Measurements from ENCODE around the gene SUPT5H. TPM values are rescaled to one million over a fixed set of nuclear protein-coding genes. Genes with fewer than 3 reads are reported as not detected.

The SUPT5H gene
- total and polyA plus RNA-seq, 10 of the 15 experiments (the other 5 are each of a cell fraction or from before 2014, with no cell fraction given): 27.2 to 194 (median 83.6) TPM

GRCh38 chr19:39445196-39446111 is at the start of gene SUPT5H (continued):
- no peak for TF ChIP-seq HDAC6 (IDR thresholded peaks at IDR 0.05; ENCODE audit: unreplicated experiment)
- TF ChIP-seq CTCF (IDR thresholded peaks at IDR 0.05 in 2 of 3, conservative IDR thresholded peaks at IDR 0.05 in 1 of 3; ENCODE audit: control insufficient read depth in 2 of 3, extremely low read depth in 1 of 3, insufficient read depth in 1 of 3, low read depth in 3 of 3, low read length in 3 of 3): no peak
- peak; percentile 75 for TF ChIP-seq SIX5 (IDR thresholded peaks at IDR 0.05; ENCODE audit: low read depth, low read length, severe bottlenecking)
- TF ChIP-seq IKZF1 (conservative IDR thresholded peaks at IDR 0.05): peak; percentile 83
- no peak for TF ChIP-seq ZZZ3 (IDR thresholded peaks at IDR 0.05; ENCODE audit: control insufficient read depth, insufficient read length, low read depth)
- TF ChIP-seq PRDM15 (CRISPR knock-in tag; IDR thresholded peaks at IDR 0.05): peak; percentile 54; the same call in 1 of the 2 replicates
- TF ChIP-seq RAD21 (IDR thresholded peaks at IDR 0.05; ENCODE audit: insufficient read depth, low read depth, low read length): no peak
- TF ChIP-seq ZBTB40 (IDR thresholded peaks at IDR 0.05; ENCODE audit: borderline replicate concordance): peak; percentile 89

Data from GM12878 (cell line).